ENCODE data around the gene TUBA3E.
"Not testable (repeated sequence)": the region's sequence is repeated elsewhere in the genome, so short reads cannot be mapped to it uniquely, and the experiment has no call there.

- not testable (repeated sequence) for TF ChIP-seq BRCA1 (IDR thresholded peaks at IDR 0.05; ENCODE audit: low read depth, low read length); CTCF (IDR thresholded peaks at IDR 0.05; ENCODE audit: control extremely low read depth in 1 of 3, insufficient read depth in 1 of 3, low read depth in 1 of 3, low read length in 3 of 3)
These were observed 5.8 kb downstream of the TUBA3E start for GRCh38 chr2:130192451-130192850.

All from H1 (cell line).